HG03575 (cell line): Measurements from ENCODE around the gene S100A9.
"Not testable (repeated sequence)": the region's sequence is repeated elsewhere in the genome, so short reads cannot be mapped to it uniquely, and the experiment has no call there.

Experiments used
- ATAC-seq: cut with Tn5 transposase; IDR thresholded peaks from one replicate; pipeline ENCODE4 v1.9.1; 2021; ENCODE audit not compliant: unreplicated experiment, insufficient number of reproducible peaks, low FRiP score; ENCODE audit errors: extremely low read depth

Gene S100A9

DNA sequence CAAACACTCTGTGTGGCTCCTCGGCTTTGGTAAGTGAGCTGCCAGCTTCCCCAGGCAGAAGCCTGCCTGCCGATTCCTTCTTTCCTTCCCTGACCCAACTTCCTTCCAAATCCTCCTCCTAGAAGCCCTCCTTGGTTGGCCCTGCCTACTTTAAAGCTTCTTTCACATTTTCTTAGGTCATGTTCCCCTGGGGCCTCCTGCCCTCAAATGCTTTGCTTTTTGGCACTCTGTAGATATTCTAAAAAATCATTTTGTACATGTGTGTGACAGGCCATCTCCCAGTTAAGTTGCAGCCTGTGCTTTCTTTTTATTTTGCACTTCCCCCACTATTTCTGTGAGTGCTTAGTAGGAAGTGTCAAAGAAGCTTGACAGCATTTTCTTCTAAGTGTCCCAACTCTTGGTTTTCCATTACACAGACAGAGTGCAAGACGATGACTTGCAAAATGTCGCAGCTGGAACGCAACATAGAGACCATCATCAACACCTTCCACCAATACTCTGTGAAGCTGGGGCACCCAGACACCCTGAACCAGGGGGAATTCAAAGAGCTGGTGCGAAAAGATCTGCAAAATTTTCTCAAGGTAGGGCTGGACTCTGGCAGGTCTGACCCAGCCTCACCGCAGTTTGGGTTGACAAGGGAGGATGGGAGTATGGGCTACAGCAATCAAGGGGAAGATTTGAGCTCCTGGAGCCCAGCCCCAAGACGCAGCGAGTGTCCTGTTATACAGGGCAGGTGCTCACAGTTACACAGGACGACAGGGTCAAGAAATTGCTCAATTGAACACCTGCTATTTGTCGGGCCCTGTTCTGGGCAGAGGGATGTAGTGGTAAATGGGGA lies at the start of gene S100A9:
S100A9 (plus strand) TSS at position 2 of the 838 bp plus-strand sequence; CDS start at position 432, 430 bp downstream.
- ATAC-seq: no peak

DNA sequence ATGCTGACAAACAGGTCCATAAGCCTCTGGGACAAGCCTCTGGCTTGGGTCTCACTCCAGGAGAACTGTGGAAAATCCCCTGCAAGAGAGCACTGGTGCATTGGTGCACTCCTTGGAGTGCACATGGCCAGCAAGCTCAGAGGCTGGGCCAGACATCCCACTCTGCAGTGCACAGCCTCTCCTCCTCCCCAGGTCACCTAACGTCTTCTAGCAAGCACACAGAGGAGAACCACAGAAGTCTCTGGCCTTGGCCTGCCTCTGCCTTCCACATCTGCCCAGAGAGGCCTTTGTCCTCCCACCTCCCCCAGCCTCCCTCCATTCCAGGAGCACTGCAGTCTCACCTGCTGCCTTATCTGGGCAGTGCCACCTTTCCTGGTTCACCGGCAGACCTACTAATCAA lies 49.1 kb upstream of the S100A9 start:
- ATAC-seq: no peak

DNA sequence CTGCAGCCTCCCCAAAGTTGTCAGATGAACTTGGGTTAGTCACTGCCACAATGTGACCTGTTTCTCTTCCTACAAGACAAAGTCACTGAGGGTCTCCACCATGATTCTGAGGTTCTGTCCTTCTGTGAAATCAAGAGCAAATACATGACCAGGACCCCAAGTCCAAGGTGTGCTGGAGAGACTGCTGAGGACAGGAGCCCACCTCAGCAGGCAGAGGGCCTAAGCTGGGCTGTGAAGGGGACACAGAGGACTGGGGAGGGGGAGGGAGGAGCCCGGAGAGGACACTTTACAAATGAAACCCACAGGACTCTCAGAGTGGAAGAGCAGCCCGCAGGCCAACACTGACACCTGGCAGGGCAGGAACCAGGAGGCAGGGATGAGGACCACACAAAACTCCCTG lies 48.2 kb upstream of the S100A9 start:
- ATAC-seq: no peak

DNA sequence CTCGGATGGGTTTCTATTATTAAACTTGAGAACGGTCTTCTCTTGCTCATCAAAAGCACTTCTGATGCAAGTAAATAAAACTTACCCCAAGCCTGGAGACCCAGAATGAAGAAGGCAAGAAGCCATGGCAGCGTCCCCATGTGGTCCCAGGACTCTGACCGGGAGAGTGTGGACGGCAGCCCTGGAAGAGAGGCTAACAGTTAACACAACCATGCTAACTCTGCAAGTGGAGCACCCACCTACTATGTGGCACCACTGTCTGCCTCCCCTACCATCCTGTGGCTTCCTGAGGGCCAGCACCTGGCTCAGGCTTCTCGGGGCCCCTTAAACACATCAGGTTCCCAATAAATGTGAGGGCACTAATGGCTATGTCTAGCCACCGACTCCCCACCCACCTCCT lies 47.1 kb upstream of the S100A9 start:
- no peak for ATAC-seq

DNA sequence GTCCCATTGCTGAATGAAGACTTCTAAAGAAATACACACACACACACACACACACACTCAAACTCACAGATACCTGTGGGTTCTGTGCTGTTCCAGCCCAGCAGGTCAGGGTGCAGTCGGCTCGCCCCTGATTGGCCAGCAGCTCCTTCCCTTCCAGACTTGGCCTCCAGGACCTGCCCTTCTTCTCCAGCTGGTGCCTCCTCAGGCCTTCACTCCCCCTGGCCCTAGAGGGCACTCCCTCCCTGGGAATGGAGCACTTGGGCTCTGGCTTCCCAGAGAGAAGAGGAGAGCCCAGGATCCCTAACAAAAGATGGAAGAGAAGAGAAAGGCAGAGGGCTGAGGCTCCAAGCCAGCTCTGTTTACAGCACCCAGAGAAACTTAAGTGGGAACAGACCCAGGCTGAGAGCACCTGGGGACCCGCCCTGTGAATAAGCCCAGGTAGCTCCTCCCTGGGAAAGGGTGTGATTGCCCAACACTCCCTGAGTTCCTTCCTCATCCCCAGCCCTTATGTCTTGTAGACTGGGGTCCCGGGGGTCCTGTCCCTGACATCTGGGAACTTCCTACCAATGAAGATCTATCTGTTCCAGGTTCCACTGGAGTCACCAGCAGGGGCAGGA lies 45.0 kb upstream of the S100A9 start, which contains the start of gene PGLYRP3:
PGLYRP3 (minus strand) TSS at position 383 of the 617 bp plus-strand sequence. CDS start 2,287 bp downstream, outside the sequence.
- ATAC-seq: no peak

DNA sequence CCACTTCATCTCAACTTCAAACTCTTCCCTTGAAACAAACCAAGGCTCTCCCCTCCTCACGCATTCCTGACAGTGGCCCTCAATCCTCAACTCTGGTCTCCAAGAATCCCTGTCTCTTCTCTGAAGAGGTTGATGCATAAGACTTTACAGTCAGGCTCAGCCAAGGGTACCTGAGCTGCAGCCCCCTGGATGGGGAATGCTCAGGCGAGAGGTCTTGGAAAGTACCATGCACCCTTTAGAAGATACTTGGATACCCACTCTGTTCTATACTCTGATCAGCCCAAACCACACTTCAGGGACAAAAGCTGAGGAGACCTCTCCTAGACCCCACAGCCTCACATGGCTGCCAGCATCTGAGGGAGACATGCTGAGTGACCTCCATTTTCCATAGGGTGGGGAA lies 44.4 kb upstream of the S100A9 start:
- no peak for ATAC-seq

DNA sequence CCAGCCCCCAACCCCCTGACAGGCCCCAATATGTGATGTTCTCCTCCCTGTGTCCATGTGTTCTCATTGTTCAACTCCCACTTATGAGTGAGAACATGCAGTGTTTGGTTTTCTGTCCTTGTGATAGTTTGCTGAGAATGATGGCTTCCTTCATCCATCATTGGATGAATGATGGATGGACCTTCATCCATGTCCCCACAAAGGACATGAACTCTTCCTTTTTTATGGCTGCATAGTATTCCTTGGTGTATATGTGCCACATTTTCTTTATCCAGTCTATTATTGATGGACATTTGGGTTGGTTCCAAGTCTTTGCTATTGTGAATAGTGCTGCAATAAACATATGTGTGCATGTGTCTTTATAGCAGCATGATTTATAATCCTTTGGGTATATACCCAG lies 43.3 kb upstream of the S100A9 start:
- ATAC-seq: not testable (repeated sequence)

DNA sequence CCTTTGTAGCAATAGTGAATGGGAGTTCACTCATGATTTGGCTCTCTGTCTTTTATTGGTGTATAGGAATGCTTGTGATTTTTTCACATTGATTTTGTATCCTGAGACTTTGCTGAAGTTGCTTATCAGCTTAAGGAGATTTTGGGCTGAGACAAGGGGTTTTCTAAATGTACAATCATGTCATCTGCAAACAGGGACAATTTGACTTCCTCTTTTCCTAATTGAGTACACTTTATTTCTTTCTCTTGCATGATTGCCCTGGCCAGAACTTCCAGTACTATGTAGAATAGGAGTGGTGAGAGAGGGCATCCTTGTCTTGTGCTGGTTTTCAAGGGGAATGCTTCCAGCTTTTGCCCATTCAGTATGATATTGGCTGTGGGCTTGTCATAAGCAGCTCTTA lies 41.6 kb upstream of the S100A9 start:
- not testable (repeated sequence) for ATAC-seq

DNA sequence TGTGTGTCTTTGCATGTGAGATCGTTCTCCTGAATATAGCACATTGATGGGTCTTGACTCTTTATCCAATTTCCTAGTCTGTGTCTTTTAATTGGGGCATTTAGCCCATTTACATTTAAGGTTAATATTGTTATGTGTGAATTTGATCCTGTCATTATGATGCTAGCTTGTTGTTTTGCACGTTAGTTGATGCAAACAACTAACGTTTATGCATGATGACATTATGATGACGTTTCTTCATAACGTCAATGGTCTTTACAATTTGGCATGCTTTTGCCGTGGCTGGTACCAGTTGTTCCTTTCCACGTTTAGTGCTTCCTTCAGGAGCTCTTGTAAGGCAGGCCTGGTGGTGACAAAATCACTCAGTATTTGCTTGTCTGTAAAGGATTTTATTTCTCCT lies 39.5 kb upstream of the S100A9 start:
- ATAC-seq: not testable (repeated sequence)

DNA sequence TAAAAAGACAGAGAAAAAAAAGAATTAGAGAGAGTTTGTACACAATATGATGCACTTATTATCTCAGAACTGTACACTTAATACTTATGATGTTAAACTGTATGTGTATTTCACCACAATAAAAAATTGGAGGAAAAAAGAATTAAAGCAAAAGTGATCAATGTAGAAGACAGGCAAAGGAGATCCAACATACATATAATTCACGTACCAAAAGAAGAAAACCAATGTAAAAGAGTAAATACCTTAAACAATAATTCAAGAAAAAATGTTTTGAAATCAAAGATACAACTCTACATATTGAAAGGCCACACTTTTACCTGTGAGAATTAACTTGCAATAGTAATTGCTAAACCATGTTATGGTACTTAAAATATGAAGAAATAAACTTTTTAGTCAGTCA lies 35.1 kb upstream of the S100A9 start:
- ATAC-seq: no peak

DNA sequence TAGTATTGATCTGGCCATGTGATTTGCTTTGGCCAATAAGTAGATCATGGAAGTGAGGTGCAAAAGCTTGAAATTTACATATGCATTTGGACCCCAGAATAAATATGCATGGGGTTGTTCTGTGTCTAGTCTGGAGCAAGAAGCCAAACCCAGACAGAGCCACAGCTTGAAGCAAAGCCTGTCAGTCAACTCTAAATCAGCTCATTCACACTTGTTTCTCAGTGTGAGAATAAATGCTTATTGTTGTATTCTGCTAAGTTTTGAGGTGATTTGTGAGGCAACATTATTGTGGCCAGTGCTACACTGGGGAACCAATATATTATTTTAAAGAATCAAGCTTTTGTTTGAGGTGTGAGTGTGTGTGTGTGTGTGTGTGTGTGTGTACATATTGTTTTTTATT lies 32.7 kb upstream of the S100A9 start:
- no peak for ATAC-seq

DNA sequence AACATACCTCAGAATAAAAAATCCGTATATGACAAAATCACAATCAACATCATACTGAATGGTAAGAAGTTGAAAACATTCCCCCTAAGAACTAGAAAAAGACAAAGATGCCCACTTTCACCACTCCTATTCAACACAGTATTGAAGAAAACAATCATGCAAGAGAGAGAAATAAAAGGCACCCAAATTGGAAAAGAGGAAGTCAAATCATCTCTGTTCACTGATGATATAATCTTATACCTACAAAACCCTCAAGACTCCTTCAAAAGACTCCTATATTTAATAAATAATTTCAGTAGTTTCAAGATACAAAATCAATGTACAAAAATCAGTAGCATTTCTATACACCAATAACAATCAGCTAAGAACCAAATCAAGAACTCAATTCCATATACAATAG lies 23.8 kb upstream of the S100A9 start:
- no peak for ATAC-seq

DNA sequence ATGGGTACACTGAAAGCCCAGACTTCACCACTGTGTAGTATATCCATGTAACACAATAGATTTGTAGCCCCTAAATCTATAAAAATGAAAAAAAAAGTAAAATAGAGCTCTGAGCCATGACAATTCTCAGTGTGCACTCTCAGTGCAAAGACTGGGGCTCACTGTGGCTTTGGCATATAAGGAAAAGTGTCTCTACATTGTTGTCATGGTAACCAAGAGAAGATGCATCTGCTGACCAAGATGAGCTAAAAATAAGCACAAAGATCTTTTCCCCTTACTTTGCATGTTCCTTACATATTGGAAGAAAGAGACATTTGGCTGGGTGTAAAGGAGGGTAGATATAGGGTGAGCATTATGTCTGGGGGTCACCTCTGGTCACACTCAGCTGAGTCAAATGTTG lies 21.0 kb upstream of the S100A9 start:
- no peak for ATAC-seq

DNA sequence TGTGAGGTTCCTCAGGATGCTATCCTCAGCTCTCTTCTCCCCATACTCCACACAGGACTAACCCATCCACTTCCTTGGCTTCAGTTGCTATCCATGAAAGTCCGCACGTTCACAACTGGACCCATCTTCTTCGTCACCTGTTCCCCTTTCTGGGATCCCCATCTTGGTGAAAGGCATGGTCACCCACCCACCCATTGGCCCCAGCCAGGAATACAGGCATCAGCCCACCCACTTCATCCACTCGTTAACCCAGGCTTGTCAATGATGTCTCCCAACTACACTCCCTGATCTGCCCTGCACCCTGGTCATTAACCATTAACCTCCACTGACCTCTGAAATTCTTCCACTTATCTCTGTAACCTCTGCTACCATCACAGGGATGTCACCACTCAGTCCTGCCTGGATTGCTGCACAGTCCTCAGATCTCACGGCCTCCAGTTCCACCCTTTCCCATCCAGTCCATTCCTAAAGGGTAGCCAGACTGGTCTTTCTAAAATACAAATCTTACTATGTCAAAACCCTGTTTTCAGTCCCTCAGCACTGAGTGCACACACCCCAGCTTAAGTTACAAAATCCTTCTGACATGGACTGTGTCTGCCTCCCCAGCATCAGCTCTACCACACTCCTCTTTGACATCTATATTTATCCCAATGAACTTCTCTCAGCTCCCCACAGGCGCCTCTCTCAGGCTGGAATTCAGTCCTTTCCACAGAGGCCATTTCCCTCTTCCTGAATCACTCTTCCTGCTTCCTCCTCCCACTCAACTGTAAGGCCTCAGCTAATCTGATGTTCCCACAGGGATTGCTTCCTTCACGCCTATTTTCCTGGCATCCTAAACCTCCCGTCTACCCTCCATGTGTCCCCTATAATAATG lies 19.4 kb upstream of the S100A9 start:
- ATAC-seq: no peak

DNA sequence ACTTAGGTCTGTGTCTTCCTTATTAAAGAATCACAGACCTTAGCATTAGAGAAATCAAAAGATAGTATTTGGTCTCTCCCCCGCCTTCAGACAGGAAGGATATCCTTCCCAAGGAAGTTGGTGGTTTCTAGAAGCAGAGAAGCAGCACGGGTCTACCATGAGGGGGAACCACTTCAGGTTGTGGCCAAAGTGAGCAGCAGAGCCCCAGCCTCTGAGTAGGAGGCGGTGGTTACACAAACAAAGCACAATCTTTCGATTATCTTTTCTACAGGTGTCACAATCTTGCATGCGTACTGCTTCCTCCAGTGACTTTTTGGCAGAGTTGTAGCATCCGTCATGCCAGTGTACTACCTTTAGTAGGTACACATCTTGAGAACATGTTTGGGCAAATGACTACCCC lies 17.9 kb upstream of the S100A9 start:
- no peak for ATAC-seq

DNA sequence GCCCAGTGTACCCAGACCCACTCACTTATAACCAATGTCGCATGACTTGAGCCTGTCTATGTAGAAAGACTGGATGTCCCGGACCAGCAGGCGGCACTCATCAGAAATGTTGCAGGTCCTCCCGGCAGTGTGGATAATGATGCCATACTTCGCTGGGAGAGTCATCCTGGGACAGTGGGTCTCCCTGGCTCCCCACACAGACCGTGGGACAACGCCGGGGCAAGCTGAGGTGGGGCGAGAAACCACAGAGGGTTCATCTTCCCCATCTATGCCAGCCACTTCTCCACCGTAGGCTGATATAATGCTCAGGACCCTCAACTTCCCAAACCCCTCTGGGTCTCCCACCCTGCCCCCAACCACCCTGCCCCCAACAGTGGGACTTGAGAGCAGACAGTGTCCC lies 17.3 kb upstream of the S100A9 start:
- no peak for ATAC-seq

DNA sequence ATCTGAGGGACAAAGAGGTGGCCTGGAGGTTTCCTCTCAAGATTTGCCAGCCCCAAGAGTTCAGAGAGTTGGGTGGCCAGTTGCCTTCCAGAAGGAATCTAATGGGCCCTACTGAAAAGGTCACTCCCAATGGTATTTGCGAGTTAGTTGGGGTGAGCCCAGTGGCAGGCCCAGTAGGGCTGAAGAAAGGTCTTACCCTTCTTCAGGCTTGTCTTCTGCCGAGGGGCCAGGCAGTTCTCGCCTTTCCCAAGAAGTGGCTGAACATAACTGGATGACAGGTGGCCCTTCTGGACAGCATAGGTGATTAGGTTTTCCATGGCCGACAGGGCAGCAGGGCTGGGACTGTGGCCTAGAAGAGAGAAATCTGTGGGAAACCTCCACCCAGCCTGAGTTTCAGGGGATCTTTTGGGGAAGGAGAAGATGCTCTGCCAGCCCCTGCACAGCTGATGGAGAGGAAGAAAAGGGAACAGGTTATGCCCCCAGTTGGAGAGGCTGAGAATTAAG lies 16.2 kb upstream of the S100A9 start:
- ATAC-seq: no peak

DNA sequence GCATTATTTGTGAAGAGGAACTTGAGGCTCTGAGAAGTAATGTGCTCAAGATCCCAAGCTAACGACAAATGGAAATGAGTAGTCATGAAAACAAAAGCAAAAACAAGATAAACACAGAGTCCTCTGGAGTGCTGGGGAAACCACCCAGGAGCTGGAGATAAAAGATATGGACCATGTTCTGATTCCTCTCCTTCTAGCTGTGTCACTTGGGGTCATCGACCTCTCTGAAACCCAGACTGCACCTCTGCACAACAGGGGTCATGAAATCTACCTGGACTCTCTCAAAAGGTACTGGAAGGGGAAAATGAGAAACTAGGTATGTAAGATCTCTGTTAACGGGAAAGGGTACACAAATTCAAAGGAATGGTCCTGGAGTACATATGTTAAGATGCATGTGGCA lies 15.5 kb upstream of the S100A9 start:
- no peak for ATAC-seq

DNA sequence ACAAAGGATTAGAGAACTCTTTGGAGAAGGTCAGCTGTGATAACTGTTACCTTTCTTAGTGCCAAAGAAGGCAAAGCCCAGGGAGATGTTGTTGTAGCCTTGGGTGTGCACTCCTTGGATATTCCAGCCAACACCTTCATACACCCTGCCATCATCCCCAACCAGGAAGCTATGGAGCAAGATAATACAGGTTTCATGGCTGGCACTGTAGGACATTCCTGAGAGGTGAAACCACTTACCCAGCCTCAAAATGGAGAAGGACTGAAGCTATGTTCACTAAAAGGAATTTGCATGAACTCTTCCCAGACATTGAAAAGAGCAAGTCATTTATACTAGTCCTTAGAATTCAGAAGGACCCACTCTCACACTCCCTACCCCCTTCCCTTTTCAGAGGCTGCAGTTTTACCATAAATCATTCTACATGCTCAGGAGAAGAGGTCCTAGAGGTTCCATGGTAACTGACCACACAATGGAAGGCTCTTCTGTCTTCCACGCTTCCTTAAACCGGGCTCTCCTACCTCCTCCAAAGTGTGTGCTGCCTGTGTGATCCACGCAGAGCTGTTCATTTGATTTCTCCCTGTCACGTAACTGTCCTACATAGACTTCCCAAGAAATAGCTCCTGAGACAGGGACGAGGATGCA lies 14.5 kb upstream of the S100A9 start:
- ATAC-seq: no peak
